SJSA1 (cell line): Measurements from ENCODE around the gene GCC2. TPM values are rescaled to one million over a fixed set of nuclear protein-coding genes. Genes with fewer than 3 reads are reported as not detected.
"Not testable (repeated sequence)": the region's sequence is repeated elsewhere in the genome, so short reads cannot be mapped to it uniquely, and the experiment has no call there.

Experiments
- DNase-seq, 2 experiments: peaks; one replicate each; pipeline ENCODE4 v3.0.0-alpha.2; 2015 to 2020; ENCODE audit warnings: low spot score in 2 of 2, low read depth in 1 of 2
- H3K27ac ChIP-seq: fragments of 250-450 bp; sonication (Bioruptor Pico); 2 replicates; pipeline ENCODE4 v1.5.1; 2020; ENCODE audit warnings: mild to moderate bottlenecking, moderate library complexity
- H3K27me3 ChIP-seq: fragments of 250-450 bp; sonication (Bioruptor Pico); replicated peaks from 2 replicates; pipeline ENCODE4 v1.5.1; 2020; ENCODE audit warnings: mild to moderate bottlenecking, moderate library complexity
- H3K36me3 ChIP-seq: fragments of 250-450 bp; sonication (Bioruptor Pico); 2 replicates; pipeline ENCODE4 v1.5.1; 2020; ENCODE audit warnings: mild to moderate bottlenecking
- H3K4me1 ChIP-seq: fragments of 250-450 bp; sonication (Bioruptor Pico); replicated peaks from 2 replicates; pipeline ENCODE4 v1.6.1; 2021; ENCODE audit warnings: mild to moderate bottlenecking
- H3K4me3 ChIP-seq: fragments of 250-450 bp; sonication (Bioruptor Pico); 2 replicates; pipeline ENCODE4 v1.5.1; 2020; ENCODE audit warnings: mild to moderate bottlenecking
- H3K9me3 ChIP-seq: fragments of 250-450 bp; sonication (Bioruptor Pico); replicated peaks from 2 replicates; pipeline ENCODE4 v1.5.1; 2020; ENCODE audit warnings: mild to moderate bottlenecking
- total RNA-seq: library from RNA; depleted of rRNA; stranded (reverse); fragments of >200 nt; shearing (Covaris generic); gene quantifications from 2 replicates; pipeline ENCODE4 v1.2.3, GENCODE V29; 2014

The GCC2 gene
- total RNA-seq, 1 experiment from 2014 or later = 18.8 TPM

- Histone ChIP-seq H3K9me3 (no peaks in the 10 kb centered on the region), H3K27ac (peak overlapping the region; percentile 91), H3K4me3 (peak overlapping the region; percentile 76), H3K27me3 (no peaks in the 10 kb centered on the region), H3K4me1 (peaks cover 14% of the 10 kb centered on the region), H3K36me3 (peaks cover 47% of the 10 kb centered on the region)
- no peak for DNase-seq
Observed at GRCh38 chr2:108449410-108450130, 564 bp downstream of the GCC2 start.

DNA sequence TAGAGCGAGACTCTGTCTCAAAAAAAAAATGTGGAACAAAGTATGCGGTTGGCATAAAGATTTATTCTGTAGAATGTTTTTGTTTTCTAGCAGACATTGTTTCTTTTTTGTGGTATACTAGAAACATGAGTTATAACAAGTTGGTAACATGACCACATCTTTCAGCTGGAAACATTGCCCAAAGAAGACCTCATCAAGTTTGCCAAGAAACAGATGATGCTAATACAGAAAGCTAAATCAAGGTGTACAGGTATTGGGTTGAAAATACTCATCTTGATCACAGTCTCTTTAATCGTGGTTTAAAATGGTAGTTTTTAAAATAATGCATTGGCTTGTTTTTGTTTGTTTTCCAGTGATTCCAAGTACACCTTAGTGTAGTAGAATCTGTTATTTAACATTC is 1.9 kb downstream of the GCC2 start:
- Histone ChIP-seq H3K4me3 (no peak overlapping the region), H3K27me3 (no peaks in the 10 kb centered on the region), H3K4me1 (peaks cover 14% of the 10 kb centered on the region), H3K9me3 (no peaks in the 10 kb centered on the region), H3K36me3 (peaks cover 60% of the 10 kb centered on the region), H3K27ac (no peak overlapping the region)
- DNase-seq = no peak

DNA sequence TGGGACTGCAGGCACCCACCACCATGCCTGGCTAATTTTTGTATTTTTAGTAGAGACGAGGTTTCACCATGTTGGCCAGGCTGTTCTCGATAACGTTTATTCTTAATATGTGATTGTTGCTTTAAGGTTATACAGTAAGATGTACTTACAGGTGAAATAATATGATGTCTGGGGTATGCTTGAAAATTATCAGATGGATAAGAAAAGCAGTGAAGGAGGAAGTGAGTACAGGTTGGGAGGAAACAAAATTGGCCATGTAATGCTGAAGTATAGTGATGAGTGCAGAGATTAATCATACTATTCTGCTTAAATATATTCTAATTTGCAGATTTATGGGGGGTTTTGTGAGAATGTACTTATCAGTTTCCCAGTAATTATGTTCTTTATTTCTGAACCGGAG is 3.0 kb downstream of the GCC2 start:
- H3K27me3 ChIP-seq = no peaks in the 10 kb centered on the region
- peaks cover 71% of the 10 kb centered on the region for H3K36me3 ChIP-seq
- H3K9me3 ChIP-seq = no peaks in the 10 kb centered on the region
- no peak overlapping the region for H3K27ac ChIP-seq
- H3K4me3 ChIP-seq = no peak overlapping the region
- DNase-seq = no peak
- peaks cover 14% of the 10 kb centered on the region for H3K4me1 ChIP-seq

- H3K27me3 ChIP-seq, H3K4me3 ChIP-seq, H3K4me1 ChIP-seq, H3K27ac ChIP-seq, DNase-seq, H3K9me3 ChIP-seq: not testable (repeated sequence)
- H3K36me3 ChIP-seq = peaks cover 82% of the 10 kb centered on the region
Observed at GRCh38 chr2:108453530-108453929, 4.5 kb downstream of the GCC2 start.

- H3K36me3 ChIP-seq = peaks cover 79% of the 10 kb centered on the region
- no peak for DNase-seq
- no peak overlapping the region for H3K4me3 ChIP-seq
Observed at GRCh38 chr2:108454440-108454839, 5.4 kb downstream of the GCC2 start.

DNA sequence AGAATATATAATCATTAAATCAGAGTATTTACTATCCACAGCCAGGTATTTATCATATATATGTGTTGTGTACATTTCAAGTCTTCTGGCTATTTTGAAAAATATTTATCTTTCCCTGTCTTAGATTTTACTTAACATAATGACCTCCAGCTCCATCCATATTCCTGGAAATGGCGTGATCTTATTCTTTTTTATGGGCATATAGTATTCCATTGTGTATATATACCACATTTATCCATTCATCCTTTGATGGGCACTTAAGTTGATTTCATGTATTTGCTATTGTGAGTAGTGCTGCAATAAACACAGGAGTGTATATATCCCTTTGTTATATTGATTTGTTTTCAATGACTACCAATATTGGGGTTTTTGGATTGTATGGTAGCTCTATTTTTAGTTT is 6.6 kb downstream of the GCC2 start:
- Histone ChIP-seq H3K4me3 (no peak overlapping the region), H3K27me3 (no peaks in the 10 kb centered on the region), H3K36me3 (peaks cover 81% of the 10 kb centered on the region), H3K27ac (no peak overlapping the region), H3K4me1 (no peaks in the 10 kb centered on the region), H3K9me3 (no peaks in the 10 kb centered on the region)
- DNase-seq = no peak

More at GRCh38 chr2:108454440-108454839, 5.4 kb downstream of the GCC2 start:
- H3K9me3 ChIP-seq = no peaks in the 10 kb centered on the region
- no peaks in the 10 kb centered on the region for H3K27me3 ChIP-seq
- H3K4me1 ChIP-seq = peaks cover 6% of the 10 kb centered on the region
- H3K27ac ChIP-seq = no peak overlapping the region

DNA sequence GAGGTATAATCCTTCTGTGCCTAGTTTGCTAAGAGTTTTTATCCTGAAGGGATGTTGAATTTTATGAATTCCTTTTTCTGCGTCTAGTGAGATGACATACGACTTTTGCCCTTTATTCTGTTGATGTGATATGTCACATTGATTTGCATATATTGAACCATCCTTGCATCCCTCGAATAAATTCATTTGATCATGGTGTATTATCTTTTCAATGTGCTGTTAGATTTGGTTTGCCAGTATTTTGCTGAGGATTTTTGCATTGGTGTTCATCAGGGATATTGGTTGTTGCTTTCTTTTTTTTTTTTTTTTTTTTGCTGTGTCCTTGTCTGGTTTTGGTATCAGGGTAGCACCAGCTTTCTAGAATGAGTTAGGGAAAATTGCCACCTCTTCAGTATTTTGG is 9.1 kb downstream of the GCC2 start:
- Histone ChIP-seq H3K27me3 (no peaks in the 10 kb centered on the region), H3K9me3 (no peaks in the 10 kb centered on the region), H3K36me3 (peaks cover 81% of the 10 kb centered on the region), H3K27ac (no peak overlapping the region), H3K4me3 (no peak overlapping the region), H3K4me1 (no peaks in the 10 kb centered on the region)
- no peak for DNase-seq

DNA sequence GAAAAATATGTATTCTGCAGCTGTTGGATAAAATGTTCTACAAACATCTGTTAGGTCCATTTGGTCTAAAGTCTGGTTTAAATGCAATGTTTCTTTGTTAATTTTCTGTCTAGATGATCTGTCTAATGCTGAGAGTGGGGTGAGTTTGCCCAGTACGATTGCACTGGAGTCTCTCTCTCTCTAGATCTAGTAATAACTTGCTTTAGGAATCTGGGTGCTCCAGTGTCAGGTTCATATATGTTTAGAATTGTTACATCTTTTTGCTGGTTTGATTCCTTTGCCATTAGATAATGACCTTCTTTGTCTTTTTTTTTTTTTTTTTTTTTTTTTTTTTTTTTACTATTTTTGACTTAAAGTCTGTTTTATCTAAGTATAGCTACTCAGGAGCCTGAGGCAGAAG is 10.4 kb downstream of the GCC2 start:
- DNase-seq = no peak
- H3K27me3 ChIP-seq = no peaks in the 10 kb centered on the region
- H3K4me3 ChIP-seq = no peak overlapping the region
- no peaks in the 10 kb centered on the region for H3K4me1 ChIP-seq
- no peak overlapping the region for H3K27ac ChIP-seq
- no peaks in the 10 kb centered on the region for H3K9me3 ChIP-seq
- peaks cover 82% of the 10 kb centered on the region for H3K36me3 ChIP-seq

DNA sequence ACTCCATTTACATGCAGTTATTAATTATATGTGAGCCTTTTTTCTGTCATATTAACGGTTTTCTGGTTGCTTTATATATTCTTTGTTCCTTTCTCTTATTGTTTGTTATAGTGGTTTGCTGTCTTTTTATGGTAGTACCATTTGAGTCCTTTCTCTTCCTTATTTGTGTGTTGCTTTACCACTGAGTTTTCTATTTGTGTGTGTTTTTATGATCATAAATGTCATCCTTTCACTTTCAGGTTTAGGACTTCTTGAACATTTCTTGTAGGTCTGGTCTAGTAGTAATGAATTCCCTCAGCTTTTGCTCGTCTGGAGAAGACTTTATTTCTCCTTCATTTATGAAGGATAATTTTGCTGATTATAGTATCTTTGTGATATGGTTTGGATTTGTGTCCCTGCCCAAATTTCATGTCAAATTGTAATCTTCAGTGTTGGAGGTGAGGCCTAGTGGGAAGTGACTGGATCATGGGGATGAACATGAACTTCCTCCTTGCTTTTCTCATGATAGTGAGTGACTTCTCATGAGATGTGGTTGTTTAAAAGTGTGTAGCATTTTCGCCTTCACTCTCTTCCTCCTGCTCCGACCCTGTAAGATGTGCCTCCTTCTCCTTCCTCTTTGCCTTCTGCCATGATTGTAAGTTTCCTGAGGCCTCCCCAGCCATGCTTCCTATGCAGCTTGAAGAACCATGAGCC is 11.5 kb downstream of the GCC2 start:
- Histone ChIP-seq H3K27me3 (no peaks in the 10 kb centered on the region), H3K4me3 (no peak overlapping the region), H3K27ac (no peak overlapping the region), H3K36me3 (peaks cover 82% of the 10 kb centered on the region), H3K9me3 (no peaks in the 10 kb centered on the region), H3K4me1 (no peaks in the 10 kb centered on the region)
- DNase-seq = no peak

GRCh38 chr2:108477099-108477498 is 28.1 kb downstream of the GCC2 start:
- Histone ChIP-seq H3K27me3 (no peaks in the 10 kb centered on the region), H3K36me3 (peaks cover 70% of the 10 kb centered on the region), H3K4me3 (no peak overlapping the region), H3K4me1 (no peaks in the 10 kb centered on the region), H3K9me3 (no peaks in the 10 kb centered on the region), H3K27ac (no peak overlapping the region)
- no peak for DNase-seq

DNA sequence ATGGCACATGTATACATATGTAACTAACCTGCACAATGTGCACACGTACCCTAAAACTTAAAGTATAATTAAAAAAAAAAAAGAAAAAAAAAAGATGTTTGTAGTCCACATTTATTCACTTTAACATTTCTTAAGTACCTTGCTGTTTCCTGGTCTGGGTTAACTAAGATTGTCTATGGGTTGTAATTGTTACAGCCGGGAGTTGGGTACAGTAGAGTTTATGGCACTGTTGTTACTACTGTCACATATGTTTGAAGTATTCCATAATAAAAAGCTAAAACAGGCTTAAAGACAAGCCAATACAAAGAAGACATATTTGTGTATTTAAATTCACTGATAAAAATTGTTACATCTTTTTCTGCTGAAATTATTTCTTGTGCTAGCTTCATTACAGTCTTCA is 36.2 kb downstream of the GCC2 start:
- no peak overlapping the region for H3K4me3 ChIP-seq
- H3K27ac ChIP-seq = no peak overlapping the region
- no peaks in the 10 kb centered on the region for H3K4me1 ChIP-seq
- DNase-seq = no peak
- peaks cover 54% of the 10 kb centered on the region for H3K36me3 ChIP-seq
- H3K27me3 ChIP-seq = no peaks in the 10 kb centered on the region
- H3K9me3 ChIP-seq = no peaks in the 10 kb centered on the region

- no peaks in the 10 kb centered on the region for H3K4me1 ChIP-seq
- H3K27ac ChIP-seq = no peak overlapping the region
- no peak overlapping the region for H3K4me3 ChIP-seq
- no peaks in the 10 kb centered on the region for H3K27me3 ChIP-seq
- no peak for DNase-seq
- peaks cover 40% of the 10 kb centered on the region for H3K36me3 ChIP-seq
- no peaks in the 10 kb centered on the region for H3K9me3 ChIP-seq
Observed at GRCh38 chr2:108490506-108491122, 41.6 kb downstream of the GCC2 start.

DNA sequence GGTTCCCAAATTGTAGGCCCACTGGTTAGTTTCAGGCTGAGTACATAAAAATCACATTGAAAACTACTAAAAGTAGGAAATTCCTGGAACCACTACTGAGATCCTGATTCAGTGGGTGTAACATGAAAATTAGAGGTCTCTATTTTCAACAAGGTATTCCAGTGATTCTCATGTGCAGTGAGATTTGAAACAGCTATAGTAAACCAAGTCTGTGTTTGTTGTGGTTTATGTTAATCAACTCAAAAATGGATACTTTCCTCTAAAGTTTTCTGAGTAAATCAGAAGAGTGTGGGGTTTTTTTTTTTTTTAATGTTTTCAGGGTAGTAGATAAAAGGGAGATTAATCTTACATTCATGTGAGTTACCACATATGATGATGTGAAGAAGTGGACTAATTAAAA is 42.8 kb downstream of the GCC2 start:
- DNase-seq = no peak
- Histone ChIP-seq H3K27ac (no peak overlapping the region), H3K9me3 (no peaks in the 10 kb centered on the region), H3K4me1 (no peaks in the 10 kb centered on the region), H3K4me3 (no peak overlapping the region), H3K27me3 (no peaks in the 10 kb centered on the region), H3K36me3 (peaks cover 33% of the 10 kb centered on the region)

GRCh38 chr2:108492364-108492763 is 43.4 kb downstream of the GCC2 start:
- no peak overlapping the region; the same call in 1 of the 2 replicates for H3K27ac ChIP-seq
- DNase-seq = no peak

More at GRCh38 chr2:108492364-108492763, 43.4 kb downstream of the GCC2 start:
- H3K4me3 ChIP-seq = no peak overlapping the region
- H3K9me3 ChIP-seq = no peaks in the 10 kb centered on the region
- H3K27me3 ChIP-seq = no peaks in the 10 kb centered on the region
- H3K36me3 ChIP-seq = peaks cover 31% of the 10 kb centered on the region
- H3K4me1 ChIP-seq = no peaks in the 10 kb centered on the region
